Astrocyte (in vitro differentiated cells and primary cell): ENCODE data around the gene NRAS. TPM values are rescaled to one million over a fixed set of nuclear protein-coding genes. Genes with fewer than 3 reads are reported as not detected.

Experiments used
- DNase-seq: peaks from one replicate; pipeline ENCODE4 v3.0.0-alpha.2; 2010; ENCODE audit warnings: low read depth
- FAIRE-seq: peaks from 2 replicates; lab custom pipeline; 2011; peaks lifted over from hg19 to GRCh38; lab: Jason Lieb, UNC
- H2AFZ ChIP-seq: 2 replicates; pipeline ENCODE4 v1.6.0; 2012; ENCODE audit warnings: low read depth, low read length, inconsistent platforms
- H3K27ac ChIP-seq: 2 replicates; pipeline ENCODE4 v1.5.1; 2011; ENCODE audit warnings: low read depth, low read length, inconsistent platforms
- H3K27me3 ChIP-seq: 2 replicates; pipeline ENCODE4 v1.6.0; 2011; ENCODE audit warnings: low read length, inconsistent platforms; ENCODE audit not compliant: insufficient read depth
- H3K36me3 ChIP-seq: 2 replicates; pipeline ENCODE4 v1.5.1; 2011; ENCODE audit warnings: low read length, inconsistent platforms; ENCODE audit not compliant: insufficient read depth
- H3K4me1 ChIP-seq: 2 replicates; pipeline ENCODE4 v1.5.1; 2011; ENCODE audit warnings: low read length, inconsistent platforms; ENCODE audit not compliant: insufficient read depth
- H3K4me2 ChIP-seq: 2 replicates; pipeline ENCODE4 v1.6.0; 2012; ENCODE audit warnings: low read length, inconsistent platforms
- H3K4me3 ChIP-seq: 2 replicates; pipeline ENCODE4 v1.5.1; 2011; ENCODE audit warnings: low read depth, mild to moderate bottlenecking, low read length, inconsistent platforms; ENCODE audit not compliant: insufficient read depth
- H3K79me2 ChIP-seq: 2 replicates; pipeline ENCODE4 v1.6.0; 2012; ENCODE audit warnings: mild to moderate bottlenecking, low read length, inconsistent platforms; ENCODE audit not compliant: insufficient read depth
- H3K9ac ChIP-seq: 2 replicates; pipeline ENCODE4 v1.6.0; 2012; ENCODE audit warnings: mild to moderate bottlenecking, low read length, inconsistent platforms
- H3K9me3 ChIP-seq: 2 replicates; pipeline ENCODE4 v1.5.1; 2012; ENCODE audit warnings: low read depth, mild to moderate bottlenecking, low read length, inconsistent platforms; ENCODE audit not compliant: insufficient read depth
- H4K20me1 ChIP-seq: 2 replicates; pipeline ENCODE4 v1.6.0; 2012; ENCODE audit warnings: low read length, inconsistent platforms; ENCODE audit not compliant: insufficient read depth
- H3K27ac Mint-ChIP-seq: one replicate; pipeline ENCODE4 v1.8.0; 2021; ENCODE audit warnings: mild to moderate bottlenecking, mixed read lengths; ENCODE audit not compliant: unreplicated experiment
- H3K27me3 Mint-ChIP-seq: one replicate; pipeline ENCODE4 v1.8.0; 2021; ENCODE audit warnings: low read depth, mixed read lengths; ENCODE audit not compliant: unreplicated experiment
- H3K36me3 Mint-ChIP-seq: one replicate; pipeline ENCODE4 v1.8.0; 2021; ENCODE audit warnings: low read depth, mixed read lengths; ENCODE audit not compliant: unreplicated experiment
- H3K4me1 Mint-ChIP-seq: one replicate; pipeline ENCODE4 v1.8.0; 2021; ENCODE audit warnings: low read depth, mixed read lengths; ENCODE audit not compliant: unreplicated experiment
- H3K4me3 Mint-ChIP-seq: one replicate; pipeline ENCODE4 v1.8.0; 2021; ENCODE audit warnings: mild to moderate bottlenecking, moderate library complexity, mixed read lengths; ENCODE audit not compliant: unreplicated experiment
- H3K9me3 Mint-ChIP-seq: one replicate; pipeline ENCODE4 v1.8.0; 2021; ENCODE audit warnings: mild to moderate bottlenecking, mixed read lengths; ENCODE audit not compliant: unreplicated experiment
- CTCF ChIP-seq: IDR thresholded peaks from 2 replicates; pipeline ENCODE4 v1.5.1; 2011; ENCODE audit warnings: low read depth, mild to moderate bottlenecking, inconsistent platforms, low read length, moderate library complexity; ENCODE audit not compliant: insufficient read depth
- EZH2 ChIP-seq: IDR thresholded peaks from 2 replicates; pipeline ENCODE4 v1.6.1; 2012; ENCODE audit warnings: mild to moderate bottlenecking, low read length, inconsistent platforms; ENCODE audit not compliant: insufficient read depth
- total RNA-seq: library from RNA; stranded (reverse); gene quantifications from 2 replicates; pipeline ENCODE4 v1.2.1, GENCODE V29; 2021

The NRAS gene
- total RNA-seq, 1 donor from 2014 or later, result 63.8 TPM

- peaks cover 9% of the 10 kb centered on the region for H3K36me3 Mint-ChIP-seq
- peaks cover 22% of the 10 kb centered on the region for H3K4me1 Mint-ChIP-seq
- no peak overlapping the region for H3K4me3 Mint-ChIP-seq
- H3K27me3 Mint-ChIP-seq, result no peaks in the 10 kb centered on the region
- H3K9me3 Mint-ChIP-seq, result no peaks in the 10 kb centered on the region
- H3K36me3 ChIP-seq, result peaks cover 66% of the 10 kb centered on the region
- FAIRE-seq, result no peak
- H3K9me3 ChIP-seq, result no peaks in the 10 kb centered on the region
- TF ChIP-seq EZH2 (no peak), CTCF (no peak)
- H3K4me3 ChIP-seq, result no peak overlapping the region
- peak overlapping the region; percentile 78 for H3K27ac Mint-ChIP-seq
- H3K9ac ChIP-seq, result peak overlapping the region; percentile 36
- H2AFZ ChIP-seq, result no peak overlapping the region
- H3K27me3 ChIP-seq, result no peaks in the 10 kb centered on the region
- no peak overlapping the region for H3K4me2 ChIP-seq
- no peaks in the 10 kb centered on the region for H4K20me1 ChIP-seq
- DNase-seq, result peak; percentile 26
- H3K4me1 ChIP-seq, result peaks cover 9% of the 10 kb centered on the region
- peaks cover 32% of the 10 kb centered on the region for H3K79me2 ChIP-seq
- H3K27ac ChIP-seq, result peak overlapping the region; percentile 66
These were observed 2.3 kb upstream of the NRAS start for GRCh38 chr1:114718661-114719423.

GRCh38 chr1:114715952-114716303, 643 bp downstream of the NRAS start:
- peak overlapping the region; percentile 96 for H3K4me3 Mint-ChIP-seq
- H3K79me2 ChIP-seq, result peaks cover 54% of the 10 kb centered on the region
- no peaks in the 10 kb centered on the region for H3K27me3 ChIP-seq
- H4K20me1 ChIP-seq, result peaks cover 3% of the 10 kb centered on the region
- H3K4me2 ChIP-seq, result peak overlapping the region; percentile 90
- H3K4me3 ChIP-seq, result peak overlapping the region; percentile 97
- peak overlapping the region; percentile 99 for H3K27ac Mint-ChIP-seq
- peaks cover 68% of the 10 kb centered on the region for H3K36me3 ChIP-seq
- peak overlapping the region; percentile 99 for H3K9ac ChIP-seq
- FAIRE-seq (no peak), DNase-seq (peak; percentile 8)
- H3K27ac ChIP-seq, result peak overlapping the region; percentile 99
- peaks cover 11% of the 10 kb centered on the region for H3K36me3 Mint-ChIP-seq
- TF ChIP-seq CTCF (no peak), EZH2 (no peak)
- no peaks in the 10 kb centered on the region for H3K27me3 Mint-ChIP-seq
- no peaks in the 10 kb centered on the region for H3K9me3 Mint-ChIP-seq
- no peaks in the 10 kb centered on the region for H3K9me3 ChIP-seq
- H2AFZ ChIP-seq, result peak overlapping the region; percentile 36
- H3K4me1 ChIP-seq, result peaks cover 9% of the 10 kb centered on the region
- peaks cover 26% of the 10 kb centered on the region for H3K4me1 Mint-ChIP-seq

- H3K36me3 ChIP-seq, result peaks cover 62% of the 10 kb centered on the region
- peak overlapping the region; percentile 34 for H3K27ac Mint-ChIP-seq
- no peaks in the 10 kb centered on the region for H3K27me3 ChIP-seq
- peaks cover 61% of the 10 kb centered on the region for H3K79me2 ChIP-seq
- no peaks in the 10 kb centered on the region for H3K27me3 Mint-ChIP-seq
- H3K27ac ChIP-seq, result no peak overlapping the region
- peaks cover 13% of the 10 kb centered on the region for H3K4me1 Mint-ChIP-seq
- H3K9ac ChIP-seq, result no peak overlapping the region
- no peak overlapping the region for H3K4me3 Mint-ChIP-seq
- no peak for TF ChIP-seq EZH2
- TF ChIP-seq CTCF, result no peak
- peaks cover 8% of the 10 kb centered on the region for H4K20me1 ChIP-seq
- FAIRE-seq (no peak), DNase-seq (no peak)
- no peak overlapping the region for H3K4me2 ChIP-seq
- no peak overlapping the region for H2AFZ ChIP-seq
- no peaks in the 10 kb centered on the region for H3K9me3 Mint-ChIP-seq
- H3K9me3 ChIP-seq, result no peaks in the 10 kb centered on the region
- no peak overlapping the region for H3K4me3 ChIP-seq
- H3K4me1 ChIP-seq, result peaks cover 9% of the 10 kb centered on the region
- H3K36me3 Mint-ChIP-seq, result peaks cover 9% of the 10 kb centered on the region
These were observed 3.6 kb downstream of the NRAS start for GRCh38 chr1:114712977-114713376.
